ENCODE results near the gene ZNF559. TPM values are rescaled to one million over a fixed set of nuclear protein-coding genes. Genes with fewer than 3 reads are reported as not detected.

The ZNF559 gene
- total RNA-seq, 2 donors from 2014 or later = 6.5 to 6.6 TPM

GRCh38 chr19:9381361-9381785, 57.4 kb downstream of the ZNF559 start:
- peaks cover 23 to 50% of the 10 kb centered on the region in 2 donors for H3K36me3 ChIP-seq (replicated peaks in 1 of 2; ENCODE audit: insufficient read depth in 1 of 2, low read depth in 2 of 2)
- ATAC-seq = no peak
- intact Hi-C loops (cut with DNase I) = no loop called here
- H3K27ac ChIP-seq = no peak overlapping the region
- H3K9me3 ChIP-seq = peaks cover 0 to 87% (median 12%) of the 10 kb centered on the region in 3 donors
- 75 to 96% methylated on average over 4 of the region's 4 CpGs for WGBS, 2 donors
- H3K4me1 ChIP-seq = no peaks in the 10 kb centered on the region
- TF ChIP-seq CTCF (IDR thresholded peaks at IDR 0.05) = no peak
- no peak for TF ChIP-seq POLR2A (IDR thresholded peaks at IDR 0.05)
- DNase-seq = no peak
- H3K27me3 ChIP-seq = no peaks in the 10 kb centered on the region
- no peak overlapping the region for H3K4me3 ChIP-seq

Other genes with a start within 250 kb of the ZNF559 start
- gene OR1M1, start 237.1 kb upstream of the ZNF559 start, total RNA-seq = not detected
- gene OR7G2, start 216.7 kb upstream of the ZNF559 start, total RNA-seq = not detected
- gene OR7G1, start 208.4 kb upstream of the ZNF559 start, total RNA-seq = not detected
- gene OR7G3, start 197.2 kb upstream of the ZNF559 start, total RNA-seq = not detected
- gene ZNF317, start 183.8 kb upstream of the ZNF559 start, total RNA-seq = 10 to 100 TPM; 21.0 to 30.3 TPM
- gene OR7D2, start 145.2 kb upstream of the ZNF559 start, total RNA-seq = not detected
- gene OR7D4, start 104.6 kb upstream of the ZNF559 start, total RNA-seq = not detected
- not detected for gene OR7E24, start 73.2 kb upstream of the ZNF559 start, total RNA-seq
- gene ZNF699, start 14.3 kb upstream of the ZNF559 start, total RNA-seq = 10 to 100 TPM in 1 of 2 donors, 1 to 10 TPM in 1; 3.4 to 13.5 TPM
- gene ZNF177, start 38.8 kb downstream of the ZNF559 start, total RNA-seq = under 1 TPM; 0.66 to 0.78 TPM
- gene ZNF266, start 111.4 kb downstream of the ZNF559 start, total RNA-seq = 10 to 100 TPM; 12.2 to 13.7 TPM
- not detected for gene ZNF560, start 174.4 kb downstream of the ZNF559 start, total RNA-seq
- 1 to 10 TPM; 3.6 to 4.2 TPM for gene ZNF426, start 214.5 kb downstream of the ZNF559 start, total RNA-seq